HFFc6 (cell line): Measurements from ENCODE around the gene ACVRL1. TPM values are rescaled to one million over a fixed set of nuclear protein-coding genes. Genes with fewer than 3 reads are reported as not detected.

Experiments
- DNase-seq: peaks from one replicate; pipeline ENCODE4 v3.0.0-alpha.2; 2018
- H3K27ac Mint-ChIP-seq: 2 replicates; pipeline ENCODE4 v1.8.0; 2020; ENCODE audit warnings: mild to moderate bottlenecking, mixed read lengths
- H3K27me3 Mint-ChIP-seq: 2 replicates; pipeline ENCODE4 v1.8.0; 2021; ENCODE audit warnings: mild to moderate bottlenecking, moderate library complexity, mixed read lengths; ENCODE audit not compliant: insufficient read depth
- H3K36me3 Mint-ChIP-seq: 2 replicates; pipeline ENCODE4 v1.8.0; 2021; ENCODE audit warnings: low read depth, mixed read lengths
- H3K4me1 Mint-ChIP-seq: 2 replicates; pipeline ENCODE4 v1.8.0; 2020; ENCODE audit warnings: low read depth, mixed read lengths
- H3K4me3 Mint-ChIP-seq: 2 replicates; pipeline ENCODE4 v1.8.0; 2020; ENCODE audit warnings: mild to moderate bottlenecking, moderate library complexity, mixed read lengths
- H3K9me3 Mint-ChIP-seq: 2 replicates; pipeline ENCODE4 v1.8.0; 2020; ENCODE audit warnings: mild to moderate bottlenecking, mixed read lengths
- CTCF ChIP-seq: fragments of 200-600 bp; sonication (generic); IDR thresholded peaks from 2 replicates; pipeline ENCODE4 v1.5.0; 2021; ENCODE audit warnings: antibody characterized with exemption, mild to moderate bottlenecking
- total RNA-seq, 6 experiments: library from RNA; stranded (reverse); fragmentation: NEBNext Ultra II Directional; extraction: Animal tissue kit (Norgen Biotek cat#: 25700); gene quantifications; 2 replicates in 1 of 6; 3 replicates in 5 of 6; pipeline ENCODE4 v1.2.3, GENCODE V29; 2021

Gene ACVRL1
- total RNA-seq, 6 experiments from 2014 or later: 5.4 to 13.5 (median 10.0) TPM

GRCh38 chr12:51901121-51901817, 6.0 kb upstream of the ACVRL1 start:
- H3K9me3 Mint-ChIP-seq: no peaks in the 10 kb centered on the region
- TF ChIP-seq CTCF: no peak
- peaks cover 2% of the 10 kb centered on the region for H3K27me3 Mint-ChIP-seq
- peaks cover 57% of the 10 kb centered on the region for H3K4me1 Mint-ChIP-seq
- peak overlapping the region; percentile 22 for H3K27ac Mint-ChIP-seq
- H3K36me3 Mint-ChIP-seq: no peaks in the 10 kb centered on the region
- DNase-seq: no peak
- H3K4me3 Mint-ChIP-seq: no peak overlapping the region

- peaks cover 54% of the 10 kb centered on the region for H3K4me1 Mint-ChIP-seq
- H3K36me3 Mint-ChIP-seq: no peaks in the 10 kb centered on the region
- H3K9me3 Mint-ChIP-seq: no peaks in the 10 kb centered on the region
- no peak for DNase-seq
- no peak overlapping the region for H3K4me3 Mint-ChIP-seq
- peaks cover 2% of the 10 kb centered on the region for H3K27me3 Mint-ChIP-seq
- H3K27ac Mint-ChIP-seq: peak overlapping the region; percentile 22
- no peak for TF ChIP-seq CTCF
Observed at GRCh38 chr12:51901881-51902280, 5.4 kb upstream of the ACVRL1 start.

GRCh38 chr12:51904951-51905470, 2.3 kb upstream of the ACVRL1 start:
- H3K4me3 Mint-ChIP-seq: peak overlapping the region; percentile 59
- peaks cover 50% of the 10 kb centered on the region for H3K4me1 Mint-ChIP-seq
- peak overlapping the region; percentile 90 for H3K27ac Mint-ChIP-seq
- no peaks in the 10 kb centered on the region for H3K9me3 Mint-ChIP-seq
- DNase-seq: peak; percentile 67
- no peaks in the 10 kb centered on the region for H3K36me3 Mint-ChIP-seq
- H3K27me3 Mint-ChIP-seq: peaks cover 4% of the 10 kb centered on the region; the same call in 1 of the 2 replicates
- no peak for TF ChIP-seq CTCF

GRCh38 chr12:51905471-51906429, 1.6 kb upstream of the ACVRL1 start:
- peaks cover 55% of the 10 kb centered on the region for H3K4me1 Mint-ChIP-seq
- peak; percentile 46 for DNase-seq

More at GRCh38 chr12:51905471-51906429, 1.6 kb upstream of the ACVRL1 start:
- no peaks in the 10 kb centered on the region for H3K9me3 Mint-ChIP-seq
- H3K4me3 Mint-ChIP-seq: peak overlapping the region; percentile 59
- no peak for TF ChIP-seq CTCF
- H3K36me3 Mint-ChIP-seq: no peaks in the 10 kb centered on the region
- H3K27ac Mint-ChIP-seq: peak overlapping the region; percentile 90
- peaks cover 4% of the 10 kb centered on the region; the same call in 1 of the 2 replicates for H3K27me3 Mint-ChIP-seq
